ENCODE results near the gene CCNL2.

Gene CCNL2

DNA sequence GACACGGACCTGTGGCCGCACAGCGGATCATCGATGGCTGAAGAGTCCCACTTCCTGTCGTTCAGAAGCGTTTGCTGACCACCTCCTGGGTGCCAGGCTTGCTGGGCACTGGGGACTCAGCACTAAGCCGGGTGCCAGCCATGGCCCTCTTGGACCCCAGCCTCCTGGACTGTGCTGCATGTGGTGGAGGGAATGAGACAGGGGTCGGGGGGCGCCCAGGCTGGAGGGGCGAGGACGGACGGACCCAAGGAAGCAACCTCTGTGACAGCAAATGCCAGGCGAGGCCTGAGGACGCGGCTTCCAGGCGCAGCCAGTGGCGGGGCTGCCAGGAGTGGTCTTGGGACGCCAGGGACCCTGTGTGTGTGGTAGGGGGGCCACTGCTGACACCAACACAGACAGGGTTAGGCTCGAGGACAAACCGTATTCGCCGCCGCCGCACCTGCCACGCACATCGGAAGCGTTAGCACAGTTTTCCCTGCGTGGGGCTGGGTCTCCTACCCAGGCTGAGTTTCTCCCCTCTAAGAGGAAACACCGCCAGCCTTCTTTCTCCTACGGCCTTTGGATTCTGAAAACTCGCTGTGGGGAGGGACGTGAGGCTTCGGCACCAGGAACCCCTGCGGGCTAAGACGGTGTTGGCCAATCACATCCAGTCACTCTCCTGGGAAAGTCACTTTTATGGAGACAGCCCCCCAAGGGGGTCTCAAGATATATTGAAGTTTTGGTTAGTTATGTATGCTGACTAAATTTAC is 37.7 kb downstream of the CCNL2 start:
- no peak overlapping the region for H3K4me3 ChIP-seq
- peak overlapping the region in 18 of 21 experiments; percentile 3 to 92 (median 70) for H3K27ac ChIP-seq

DNA sequence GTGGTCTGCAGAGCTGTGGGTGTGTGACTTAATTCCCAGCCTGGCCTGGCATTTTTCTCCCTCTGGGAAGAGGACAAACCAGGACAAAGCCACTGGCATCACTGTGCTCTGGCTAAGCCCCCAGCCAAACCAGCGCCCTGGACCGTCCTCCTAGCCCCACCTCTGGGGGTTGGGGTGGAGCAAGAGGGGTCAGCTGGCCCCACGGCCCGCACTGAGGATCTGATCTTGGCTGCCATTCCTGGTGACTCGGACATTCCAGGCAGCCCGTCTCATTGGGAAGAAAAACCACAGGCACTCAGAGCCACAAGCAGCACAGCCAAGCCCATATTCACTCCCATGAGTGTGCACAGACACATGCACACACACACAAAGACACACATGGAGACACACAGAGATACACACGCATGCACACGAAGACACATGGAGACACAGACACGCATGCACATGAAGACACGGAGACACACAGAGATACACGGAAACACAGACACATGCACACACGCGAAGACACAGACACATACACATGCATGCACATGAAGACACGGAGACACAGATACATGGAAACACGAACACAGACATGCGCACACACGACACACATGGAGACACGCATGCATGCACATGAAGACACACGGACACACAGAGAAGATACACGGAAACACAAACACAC is 38.5 kb downstream of the CCNL2 start:
- H3K4me3 ChIP-seq = no peak overlapping the region

DNA sequence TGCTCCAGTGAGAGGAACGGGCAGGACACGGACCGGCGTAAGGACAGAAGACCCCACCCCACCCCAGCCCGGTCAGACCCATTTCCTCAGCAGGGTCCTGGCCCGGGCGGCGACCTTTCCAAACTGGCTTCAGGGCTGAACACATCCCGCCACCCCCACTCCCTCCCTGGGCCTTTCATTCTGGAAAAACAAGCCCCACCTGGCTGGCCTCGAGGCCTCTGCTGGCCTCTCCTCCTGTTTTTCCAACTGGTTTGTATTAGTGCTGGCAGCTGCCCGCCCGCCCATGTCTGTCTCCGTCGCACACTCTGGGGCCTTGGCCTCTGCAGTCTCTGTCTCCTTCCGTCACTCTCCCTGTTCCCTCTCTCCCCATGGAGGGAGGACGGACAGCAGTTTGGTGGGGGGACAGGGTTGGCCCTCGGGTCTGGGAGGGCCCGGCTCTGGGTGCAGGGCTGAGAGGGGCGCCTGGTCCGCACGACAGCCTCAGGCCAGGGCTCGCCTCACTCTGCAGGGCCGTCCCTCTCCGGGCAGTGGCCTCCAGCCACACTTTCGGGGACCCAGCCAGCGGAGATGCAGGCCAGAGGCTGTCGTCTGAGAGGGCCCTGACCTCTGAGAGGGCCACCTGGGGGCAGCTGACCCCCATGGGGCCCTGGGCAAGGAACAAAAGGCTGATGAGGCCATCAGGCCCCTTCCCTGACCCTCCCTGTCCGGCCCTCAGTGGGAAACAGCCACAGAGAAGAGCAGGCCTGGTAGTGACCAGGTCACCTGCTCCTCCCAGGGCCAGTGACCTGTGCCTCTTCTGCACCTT is 39.3 kb downstream of the CCNL2 start:
- peak overlapping the region in 20 of 21 experiments; percentile 54 to 97 (median 84) for H3K27ac ChIP-seq
- H3K4me3 ChIP-seq = peak overlapping the region in 1 of 7 experiments; percentile 4

More for the DNA sequence above, 38.5 kb downstream of the CCNL2 start:
- H3K27ac ChIP-seq = peak overlapping the region in 20 of 21 experiments; percentile 54 to 97 (median 84)

DNA sequence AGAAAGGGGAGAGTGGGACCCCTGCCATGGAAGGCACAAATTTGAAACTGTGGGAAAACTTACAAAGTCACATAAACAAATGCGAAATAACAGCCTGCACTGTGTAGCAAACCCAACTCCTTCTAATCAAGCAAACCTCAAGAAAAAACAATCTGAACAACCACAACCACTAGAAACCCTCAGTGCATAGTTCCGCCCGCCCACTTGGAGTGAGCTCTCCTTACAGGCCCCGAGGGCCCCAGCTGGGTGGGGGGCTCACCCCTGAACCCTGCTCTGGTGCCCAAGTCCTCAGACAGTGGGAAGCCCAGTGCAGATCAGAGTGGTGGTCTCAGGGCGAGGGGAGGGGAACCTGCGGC is 39.8 kb downstream of the CCNL2 start:
- Histone ChIP-seq H3K4me3 (no peak overlapping the region), H3K27ac (peak overlapping the region in 20 of 21 experiments; percentile 54 to 97 (median 84))

DNA sequence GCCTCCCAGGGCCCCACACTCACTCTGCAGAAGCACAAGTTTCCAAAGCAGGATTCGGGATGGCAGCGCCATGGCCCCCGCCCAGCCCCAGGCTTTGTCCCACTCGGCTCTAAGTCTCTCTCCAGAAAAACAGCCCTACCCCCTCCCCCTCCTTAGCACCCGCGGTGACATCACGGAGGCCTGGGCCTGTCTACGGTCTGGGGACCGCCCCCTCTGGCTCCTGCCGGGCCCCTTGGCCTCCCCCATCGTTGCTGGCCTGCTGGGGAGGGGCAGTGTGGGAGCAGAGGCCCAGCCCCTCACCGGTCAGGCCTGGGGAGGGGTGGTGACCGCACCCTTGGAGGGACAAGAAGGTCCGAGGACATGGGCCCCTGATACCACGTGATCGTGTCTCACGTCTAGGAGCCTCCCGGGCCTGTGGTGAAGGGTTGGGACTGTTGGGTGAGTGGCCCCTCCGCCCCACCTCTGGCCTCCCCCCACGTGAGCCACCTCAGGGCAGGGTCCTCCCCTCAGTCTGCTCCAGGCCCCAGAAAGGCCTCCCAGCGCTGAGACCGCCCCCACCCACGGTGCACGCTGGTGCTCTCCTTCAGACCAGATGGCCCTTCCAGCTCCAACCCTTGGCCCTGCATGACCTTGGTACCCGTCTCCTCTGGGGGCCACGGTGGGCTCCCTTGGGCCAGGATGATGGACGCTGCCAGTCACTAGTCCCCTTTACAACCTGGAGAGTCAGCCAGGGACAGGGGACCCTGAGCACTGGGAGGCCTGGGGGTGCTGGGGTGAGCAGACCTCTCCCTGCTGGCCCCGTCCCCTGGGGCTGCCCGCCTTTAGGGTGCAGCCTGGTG is 40.5 kb downstream of the CCNL2 start, which contains the start of gene MXRA8:
TSS of gene MXRA8 (minus strand) at position 123 of the 839 bp plus-strand sequence. CDS start at position 72, 51 bp downstream.
- H3K27ac ChIP-seq = peak within 1 kb of the TSS in 20 of 21 experiments; percentile 61 to 97 (median 84)

DNA sequence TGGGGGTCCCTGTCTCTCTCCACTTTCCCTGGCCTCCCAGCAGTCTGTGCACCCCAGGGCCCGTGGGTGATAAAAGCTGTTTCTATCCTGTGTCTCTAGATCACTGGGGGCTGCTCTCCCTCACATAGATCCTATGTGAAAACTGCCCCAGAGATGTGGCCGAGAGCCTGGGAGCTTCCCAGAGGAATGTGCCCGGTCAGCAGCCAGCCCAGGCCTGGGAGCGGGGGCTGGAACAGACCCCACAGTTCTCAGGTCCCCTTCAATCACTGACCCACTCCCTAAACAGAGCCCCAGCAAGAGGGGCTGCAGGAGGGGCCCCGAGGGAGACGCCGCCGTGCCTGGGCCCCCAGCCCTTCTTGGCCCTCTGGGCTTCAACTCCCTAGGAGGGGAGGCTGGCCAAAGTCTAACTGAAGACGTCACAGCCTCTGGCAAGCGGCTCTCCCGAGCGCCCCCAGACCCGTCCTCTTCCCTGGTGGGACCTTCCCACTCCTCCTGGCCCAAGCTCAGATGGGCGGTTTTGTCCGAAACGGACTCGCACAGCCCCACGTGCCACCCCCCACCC is 41.2 kb downstream of the CCNL2 start:
- Histone ChIP-seq H3K27ac (peak overlapping the region in 20 of 21 experiments; percentile 43 to 97 (median 84)), H3K4me3 (peak overlapping the region; percentile 21 to 44 (median 32))

More for the DNA sequence above, 40.5 kb downstream of the CCNL2 start, which contains the start of gene MXRA8:
- H3K4me3 ChIP-seq = peak within 1 kb of the TSS; percentile 21 to 44 (median 32)

DNA sequence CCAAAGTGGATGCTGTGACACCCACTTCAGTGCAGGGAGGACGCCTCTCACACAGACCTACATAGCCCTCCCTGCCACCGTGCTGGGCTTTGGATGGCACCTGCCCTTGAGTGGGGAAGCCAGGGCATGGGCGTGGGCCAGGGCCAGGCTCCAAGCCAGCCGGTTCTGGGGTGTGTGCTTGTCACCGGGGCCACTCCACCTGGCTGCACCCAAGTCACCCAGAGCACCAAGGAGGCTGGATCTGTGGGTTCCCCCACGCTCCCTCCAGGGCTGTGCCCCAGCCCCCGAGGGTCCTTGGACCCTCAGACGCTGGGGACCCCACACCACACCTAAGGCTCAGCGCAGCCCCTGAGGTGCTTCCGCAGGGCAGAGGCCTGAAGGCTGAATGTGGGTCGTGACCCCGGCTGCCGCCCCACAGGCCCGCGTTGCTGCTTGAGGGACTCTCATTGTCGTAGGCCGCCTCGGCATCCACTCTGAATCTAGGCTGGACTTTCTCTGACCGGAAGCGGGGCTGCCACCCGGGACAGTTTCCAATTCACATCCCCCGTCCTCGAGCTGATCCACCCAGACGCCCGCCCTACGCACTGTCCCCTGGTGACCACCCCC is 42.2 kb downstream of the CCNL2 start:
- H3K27ac ChIP-seq = peak overlapping the region in 17 of 21 experiments; percentile 34 to 97 (median 84)
- peak overlapping the region; percentile 21 to 44 (median 32) for H3K4me3 ChIP-seq

DNA sequence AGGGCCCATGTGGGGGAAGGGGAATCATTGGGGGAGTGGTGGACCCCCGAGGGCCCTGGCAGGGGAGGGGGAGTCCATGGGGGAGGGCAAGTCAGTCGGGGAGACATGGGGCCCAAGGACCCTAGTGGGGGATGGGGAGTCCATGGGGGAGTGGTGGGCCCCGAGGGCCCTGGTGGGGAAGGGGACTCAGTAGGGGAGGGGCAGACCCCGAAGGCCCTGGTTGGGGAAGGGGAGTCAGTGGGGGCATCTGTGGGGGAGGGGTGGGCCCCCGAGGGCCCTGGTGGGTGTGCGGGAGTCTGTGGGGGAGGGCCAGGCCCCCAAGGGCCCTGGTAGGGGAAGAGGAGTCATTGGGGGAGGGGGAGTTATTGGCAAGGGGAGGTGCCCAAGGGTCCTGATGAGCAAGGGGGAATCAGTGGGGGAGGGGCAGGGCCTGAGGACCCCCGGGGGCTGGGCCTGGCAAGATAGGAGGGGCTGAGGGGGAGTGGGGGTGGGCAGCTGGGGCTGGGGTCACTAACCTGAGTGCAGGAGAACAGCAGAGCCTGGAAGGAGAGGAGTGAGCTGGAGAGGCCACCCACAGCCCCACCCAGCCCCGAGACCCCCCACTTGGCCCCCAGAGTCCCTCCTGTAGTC is 42.9 kb downstream of the CCNL2 start:
- peak overlapping the region; percentile 21 to 44 (median 32) for H3K4me3 ChIP-seq
- H3K27ac ChIP-seq = peak overlapping the region in 14 of 21 experiments; percentile 34 to 97 (median 84)

DNA sequence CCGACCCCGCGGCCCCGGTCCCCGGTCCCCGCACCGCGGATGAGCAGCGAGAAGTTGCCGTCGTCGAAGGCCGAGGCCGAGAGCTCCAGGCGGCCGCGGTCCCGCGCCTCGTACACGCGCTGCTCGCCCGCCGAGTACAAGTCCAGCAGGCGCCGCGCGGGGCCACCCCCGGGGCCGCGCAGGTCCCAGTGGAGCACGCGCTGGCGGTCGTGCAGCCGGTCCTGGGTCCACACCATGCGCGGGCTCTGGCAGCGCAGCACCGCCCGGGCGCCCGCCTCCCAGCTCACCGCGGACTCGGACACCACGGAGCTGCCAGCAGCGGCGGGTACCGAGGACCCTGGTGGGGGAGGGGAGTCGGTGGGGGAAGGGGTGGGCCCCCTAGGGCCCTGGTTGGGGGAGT is 43.7 kb downstream of the CCNL2 start:
- Histone ChIP-seq H3K27ac (peak overlapping the region in 3 of 21 experiments; percentile 2 to 63 (median 14)), H3K4me3 (peak overlapping the region in 6 of 7 experiments; percentile 0 to 37 (median 16))

DNA sequence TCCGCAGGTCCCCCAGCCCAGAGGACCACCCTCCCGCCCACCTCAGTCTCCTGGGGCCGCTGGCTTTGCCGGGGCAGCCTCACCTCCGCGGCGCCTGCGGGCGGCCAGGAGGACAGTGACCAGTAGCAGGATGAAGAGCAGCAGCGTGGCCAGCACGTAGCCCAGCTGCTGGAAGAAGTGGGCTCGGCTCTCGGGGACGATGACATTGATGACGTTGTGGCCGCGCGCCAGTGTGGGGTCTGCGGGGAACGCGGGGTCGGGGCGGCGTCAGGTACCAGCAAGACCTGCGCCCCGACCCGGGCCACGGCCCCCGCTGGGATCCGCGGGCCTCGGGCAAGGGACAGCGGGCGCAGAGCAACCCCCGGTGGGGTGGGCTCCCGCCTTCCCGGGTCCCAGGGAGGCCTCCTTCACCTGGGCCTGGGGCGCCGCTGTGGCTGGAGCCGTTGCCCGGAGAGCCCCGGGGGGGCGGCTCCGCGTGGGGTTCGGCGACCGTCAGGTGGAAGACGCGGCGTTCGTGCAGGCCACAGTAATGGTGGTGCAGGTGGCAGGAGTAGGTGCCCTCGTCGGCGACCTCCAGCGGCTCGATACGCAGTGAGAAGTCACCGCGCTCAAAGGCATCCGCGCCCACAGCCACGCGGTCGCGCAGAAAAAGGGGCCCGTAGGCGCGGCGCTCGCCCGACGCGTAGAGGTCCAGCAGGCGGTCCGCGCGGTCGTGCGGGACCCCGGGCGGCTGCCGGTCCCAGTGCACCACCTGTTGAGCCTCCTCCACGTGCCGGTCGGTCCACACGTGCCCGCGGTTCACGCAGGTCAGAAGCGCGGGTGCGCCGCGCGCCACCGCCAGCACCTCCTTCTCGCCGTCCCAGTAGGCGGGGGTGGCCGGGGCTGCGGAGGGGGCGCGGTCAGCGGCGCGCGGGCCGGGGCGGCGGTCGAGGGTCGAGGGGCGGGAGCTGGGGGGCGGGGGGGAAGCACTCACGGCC is 44.6 kb downstream of the CCNL2 start:
- H3K4me3 ChIP-seq = peak overlapping the region in 2 of 7 experiments; percentile 17 to 37
- H3K27ac ChIP-seq = no peak overlapping the region

DNA sequence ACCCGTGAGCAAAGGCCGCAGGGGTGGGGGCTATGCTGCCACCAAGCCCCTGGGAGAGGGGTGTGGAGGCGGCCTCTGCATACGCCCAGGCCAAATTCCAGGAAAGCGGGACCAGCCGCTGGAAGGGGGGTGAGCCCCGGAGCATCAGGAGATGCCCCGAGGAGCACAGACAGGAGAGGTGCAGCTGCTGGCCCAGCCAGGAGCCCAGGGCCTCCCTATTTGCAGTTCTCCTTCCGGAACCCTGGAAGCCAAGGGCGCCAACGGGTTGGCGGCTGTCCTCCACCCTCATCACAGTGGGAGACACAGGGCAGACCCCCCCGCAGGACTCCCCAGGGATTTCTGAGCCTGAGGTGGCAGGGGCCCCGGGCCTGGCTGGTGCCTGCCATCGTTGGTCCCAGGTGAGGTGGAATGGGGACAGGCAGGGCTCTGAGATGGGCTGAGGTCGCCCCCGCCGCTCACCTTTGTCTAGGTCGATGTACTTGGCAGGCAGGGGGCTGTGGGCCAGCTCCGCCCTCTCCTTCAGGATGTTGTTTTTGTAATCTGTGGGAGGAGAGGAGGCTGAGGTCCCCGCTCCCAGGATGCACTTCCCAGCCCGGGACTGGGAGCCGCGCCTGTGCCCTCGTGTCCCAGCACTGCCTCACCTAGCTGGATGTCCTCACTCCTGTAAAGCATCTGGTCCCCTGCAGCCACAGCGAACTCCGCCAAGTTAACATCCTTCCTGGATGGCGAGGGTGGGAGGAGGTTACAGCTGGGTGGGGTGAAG is 45.6 kb downstream of the CCNL2 start:
- H3K27ac ChIP-seq = peak overlapping the region in 2 of 21 experiments; percentile 14 to 48

DNA sequence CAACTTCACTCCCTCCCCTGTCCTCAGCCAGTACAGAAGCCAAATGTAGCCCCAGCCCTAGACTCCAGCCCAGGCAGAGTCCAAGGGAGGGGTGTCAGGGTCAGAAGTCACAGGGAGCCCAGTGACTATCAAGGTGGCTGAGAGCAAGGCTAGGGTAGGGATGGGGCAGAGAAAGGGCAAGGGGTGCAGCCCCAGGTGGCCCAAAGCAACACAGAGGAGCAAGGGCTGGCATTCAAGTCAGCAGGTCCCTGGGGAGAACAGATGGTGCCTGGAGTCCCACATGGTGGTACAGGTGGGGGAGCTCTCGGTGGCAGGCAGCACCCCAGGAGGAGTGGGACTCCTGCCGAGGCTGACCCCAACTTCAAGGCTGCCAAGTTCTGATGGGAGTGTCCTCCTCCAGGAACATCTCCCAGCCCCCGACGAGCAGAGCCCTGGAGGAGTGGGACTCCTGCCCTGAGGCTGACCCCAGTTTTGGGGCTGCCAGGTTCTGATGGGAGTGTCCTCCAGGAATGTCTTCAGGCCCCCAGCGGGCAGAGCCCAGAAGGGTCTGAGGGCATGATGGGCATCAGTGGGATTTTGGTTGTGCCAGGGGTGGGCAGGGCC is 46.2 kb downstream of the CCNL2 start:
- H3K4me3 ChIP-seq = no peak overlapping the region
- peak overlapping the region in 1 of 21 experiments; percentile 14 for H3K27ac ChIP-seq

More for the DNA sequence above, 45.6 kb downstream of the CCNL2 start:
- H3K4me3 ChIP-seq = no peak overlapping the region

DNA sequence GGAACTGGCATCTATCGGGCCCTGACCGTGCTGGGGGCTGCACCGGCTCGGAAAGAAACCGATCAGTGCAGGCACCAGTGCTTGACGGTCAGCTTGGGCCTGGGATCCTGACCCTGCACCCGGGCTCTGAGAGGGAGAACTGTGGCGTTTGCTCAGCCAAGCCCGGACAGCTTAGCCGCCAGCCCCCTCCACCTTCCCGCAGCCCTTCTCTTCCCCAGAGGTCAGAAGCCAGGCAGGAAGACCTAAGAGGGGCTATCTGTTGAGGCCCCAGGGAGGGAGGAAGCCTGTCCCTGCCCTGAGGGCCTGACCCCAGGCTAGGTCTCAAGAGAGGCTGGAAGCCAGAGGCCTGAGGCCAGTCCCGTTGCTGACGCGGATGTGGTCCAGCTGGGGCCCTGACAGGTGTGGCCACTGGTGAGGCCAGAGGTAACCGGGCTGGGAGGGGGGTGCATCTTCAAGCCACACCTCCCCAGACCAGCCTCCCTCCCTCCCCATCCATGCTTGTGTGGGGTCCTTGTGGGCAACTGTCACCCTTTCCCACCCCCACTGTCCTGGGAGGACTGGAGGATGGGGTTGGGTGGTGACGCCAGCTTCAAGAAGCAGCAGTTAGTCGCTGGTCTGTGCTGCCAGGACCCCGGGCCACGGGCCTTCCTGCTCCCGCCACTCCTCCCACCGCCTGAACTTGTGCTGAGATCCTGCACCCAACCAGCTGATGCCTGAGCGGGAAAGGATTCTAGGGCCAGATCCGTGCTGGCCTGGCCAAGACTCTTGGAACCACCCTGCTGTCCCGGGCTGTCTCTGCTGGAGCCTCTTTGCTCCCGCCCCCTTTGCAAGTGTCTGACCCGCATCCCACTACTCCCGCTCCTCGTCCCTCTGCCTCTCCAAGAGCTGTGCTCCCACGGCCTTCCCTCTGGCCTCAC is 47.4 kb downstream of the CCNL2 start:
- Histone ChIP-seq H3K27ac (peak overlapping the region in 4 of 21 experiments; percentile 7 to 49 (median 34)), H3K4me3 (peak overlapping the region in 1 of 7 experiments; percentile 15)

Measured in skin epidermis (tissue), 12 donors.